GM21529 (cell line): Measurements from ENCODE around the gene TMPRSS2.

Experiments used
- ATAC-seq: cut with Tn5 transposase; IDR thresholded peaks from one replicate; pipeline ENCODE4 v1.9.1; 2021; ENCODE audit not compliant: unreplicated experiment

TMPRSS2 gene

DNA sequence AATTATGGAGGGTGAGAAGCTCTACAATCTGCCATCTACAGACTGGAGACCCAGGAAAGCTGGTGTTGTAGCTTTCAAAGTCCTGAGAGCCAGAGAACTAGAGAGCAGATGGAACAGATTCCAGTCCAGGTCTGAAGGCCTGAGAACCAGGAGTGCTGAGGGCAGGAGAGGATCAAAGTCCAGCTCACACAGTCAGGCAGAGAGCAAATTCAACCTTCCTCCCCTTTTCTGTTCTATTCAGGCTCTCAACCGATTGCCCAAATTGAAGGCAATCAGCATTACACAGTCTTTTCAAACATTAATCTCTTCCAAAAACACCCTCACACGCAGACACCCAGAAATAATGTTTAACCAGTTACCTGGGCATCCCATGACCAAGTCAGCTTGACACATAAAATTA, 2.5 kb upstream of the TMPRSS2 start:
- ATAC-seq: no peak

DNA sequence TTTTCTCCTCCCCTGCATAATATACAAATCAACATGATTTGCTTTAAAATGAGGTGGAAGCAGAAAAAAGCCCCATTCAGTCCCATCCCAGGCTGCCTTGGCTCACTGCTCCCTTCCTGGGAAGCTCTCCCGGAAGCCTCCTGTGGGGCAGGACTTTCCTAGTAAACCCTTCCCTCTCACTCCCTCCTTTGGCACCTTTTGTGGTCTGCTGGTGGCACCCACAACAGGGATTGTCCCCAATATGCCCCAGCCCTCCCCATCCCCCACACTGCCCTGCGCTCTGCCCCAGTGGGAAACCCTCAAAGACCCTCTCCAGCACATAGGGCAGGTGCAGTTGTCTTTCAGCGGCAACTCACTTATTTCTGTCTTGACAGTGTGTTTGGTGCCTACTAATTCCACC, 1.8 kb upstream of the TMPRSS2 start:
- no peak for ATAC-seq

DNA sequence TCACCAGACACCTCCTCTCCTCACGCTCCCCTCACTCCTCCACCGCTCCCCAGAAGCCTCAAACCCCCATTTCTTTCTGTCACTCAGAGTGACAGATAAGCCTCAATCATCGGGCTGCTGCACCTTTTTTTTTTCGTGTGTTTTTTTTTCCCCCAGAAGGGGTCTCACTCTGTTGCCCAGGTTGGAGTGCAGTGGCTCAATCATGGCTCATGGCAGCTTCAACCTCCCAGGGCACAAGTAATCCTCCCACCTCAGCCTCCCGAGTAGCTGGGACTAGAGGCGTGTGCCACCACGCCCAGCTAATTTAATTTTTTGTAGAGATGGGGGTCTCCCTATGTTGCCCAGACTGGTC, 1.2 kb upstream of the TMPRSS2 start:
- ATAC-seq: no peak

DNA sequence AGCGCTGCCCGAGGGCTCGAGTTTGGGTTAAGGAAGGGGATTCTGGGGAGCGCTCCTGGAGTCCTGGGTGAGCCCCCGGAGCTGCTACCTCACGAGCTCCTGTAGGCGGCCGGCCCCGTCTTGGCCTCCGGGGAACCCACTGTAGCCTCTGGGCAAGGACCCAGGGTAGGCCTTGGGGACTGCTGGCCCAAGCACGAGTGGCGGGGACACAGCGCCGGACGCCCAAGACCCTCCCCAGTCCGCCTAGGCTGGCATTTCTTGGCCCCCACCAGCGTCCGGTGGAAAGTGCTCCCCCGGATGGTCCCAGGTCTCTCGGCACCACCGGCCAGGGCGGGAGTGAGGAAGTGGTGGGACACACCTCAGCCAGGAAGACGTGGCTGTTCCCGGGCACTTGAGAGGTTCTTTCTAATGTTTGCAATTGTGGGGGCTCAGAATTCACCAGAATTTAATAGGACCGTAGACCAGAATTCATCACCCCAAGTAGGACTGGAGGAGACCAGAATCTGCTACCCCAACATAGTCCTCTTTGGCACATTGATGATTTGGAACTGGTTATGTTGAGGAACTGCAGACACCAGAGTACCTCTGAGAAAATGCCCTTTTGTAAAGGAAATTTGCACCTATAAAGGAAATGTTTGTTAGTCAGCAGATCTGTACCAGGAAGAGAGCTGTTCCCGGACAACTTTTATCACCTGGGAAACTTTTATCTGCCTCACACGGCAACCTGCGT, 622 bp upstream of the TMPRSS2 start:
- no peak for ATAC-seq

DNA sequence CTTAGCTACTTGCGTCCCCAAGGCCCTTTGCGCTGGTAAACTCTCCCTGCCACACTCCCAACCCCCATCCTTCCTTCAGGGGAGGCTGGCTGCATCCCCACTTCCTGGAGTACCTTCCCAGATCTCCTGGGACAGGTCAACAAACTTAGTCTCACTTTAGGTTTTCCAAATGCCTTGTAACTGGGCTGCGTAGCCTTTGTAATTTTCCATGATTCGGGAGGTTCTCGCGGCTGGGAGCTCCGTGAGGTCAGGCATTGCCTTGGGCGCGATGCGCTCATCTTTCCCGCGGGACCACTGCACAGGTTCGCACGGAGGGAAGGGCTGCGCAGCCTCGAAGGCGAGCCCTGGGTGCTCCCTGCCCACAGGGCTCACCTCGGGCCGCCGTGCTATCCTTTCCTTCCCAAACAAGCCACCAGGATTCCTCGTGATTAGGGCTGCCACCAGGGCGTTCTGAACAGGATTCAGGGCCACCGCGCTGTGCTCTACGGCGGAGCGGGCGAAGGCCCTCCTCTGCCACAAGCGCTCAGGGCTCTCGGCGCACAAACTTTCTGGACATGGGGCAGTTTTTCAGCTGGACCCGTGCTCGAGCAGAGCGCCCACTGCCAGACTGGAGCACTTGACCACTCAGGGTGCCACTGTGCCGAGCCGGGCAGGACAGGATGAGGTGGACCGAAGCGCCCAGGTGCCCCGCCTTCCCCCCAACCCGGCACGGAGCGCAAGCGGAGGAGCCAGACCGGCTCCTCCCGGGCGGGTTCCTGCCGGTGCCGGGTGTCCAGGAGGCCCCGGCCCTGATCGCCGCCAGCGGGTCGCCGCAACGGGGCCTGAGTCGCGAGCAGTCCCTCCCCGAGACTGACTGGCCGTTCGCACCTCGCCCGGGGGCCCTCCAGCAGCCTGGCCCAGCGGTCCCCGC, 1.1 kb downstream of the TMPRSS2 start:
- no peak for ATAC-seq

DNA sequence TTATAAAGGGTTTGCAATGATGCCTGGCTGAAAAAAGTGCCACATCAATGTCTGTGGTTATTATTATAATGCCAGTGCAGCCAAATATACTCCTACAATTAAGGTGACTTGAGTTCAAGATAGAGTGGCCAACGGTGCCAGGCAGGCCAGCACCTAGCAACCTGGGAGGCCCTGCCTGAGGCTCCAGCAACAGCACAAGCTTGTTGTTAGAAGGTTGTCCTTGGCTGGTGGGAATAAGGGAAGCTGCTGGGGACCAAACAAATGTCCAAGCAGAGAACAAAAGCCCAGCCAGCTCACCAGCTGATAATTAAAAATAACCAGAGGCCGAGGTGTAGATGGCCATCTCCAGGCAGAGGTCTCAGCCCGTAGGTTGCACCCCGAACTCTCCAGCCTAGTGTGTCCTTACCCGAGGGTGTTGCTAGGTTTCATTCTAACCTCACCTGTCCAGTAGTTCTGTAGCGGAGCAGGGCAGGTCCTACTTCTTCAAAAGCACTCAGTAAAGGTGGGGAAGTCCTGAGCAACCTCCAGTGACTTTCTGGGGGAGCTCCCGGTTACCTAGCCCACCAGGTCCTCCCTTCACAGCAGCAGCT, 1.9 kb downstream of the TMPRSS2 start:
- ATAC-seq: no peak

DNA sequence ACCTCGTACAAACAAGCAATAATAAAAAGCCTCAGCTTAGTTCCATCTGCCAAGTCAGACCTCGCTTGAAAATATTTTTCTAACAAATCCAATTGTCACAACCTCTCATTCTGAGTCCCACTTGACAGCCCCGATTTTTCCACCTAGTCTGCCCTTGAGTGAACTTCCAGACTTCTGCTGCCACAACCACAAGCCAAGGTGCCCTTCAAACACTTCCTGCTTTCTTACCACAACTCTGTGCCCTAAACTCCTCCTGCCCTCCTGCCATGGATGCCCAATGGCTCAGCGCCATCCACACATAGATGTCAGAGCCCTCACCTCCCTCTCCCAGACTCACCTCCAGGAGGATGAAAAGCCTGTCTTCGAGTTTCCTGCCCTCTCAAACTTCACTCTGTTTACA, 3.9 kb downstream of the TMPRSS2 start:
- ATAC-seq: no peak

DNA sequence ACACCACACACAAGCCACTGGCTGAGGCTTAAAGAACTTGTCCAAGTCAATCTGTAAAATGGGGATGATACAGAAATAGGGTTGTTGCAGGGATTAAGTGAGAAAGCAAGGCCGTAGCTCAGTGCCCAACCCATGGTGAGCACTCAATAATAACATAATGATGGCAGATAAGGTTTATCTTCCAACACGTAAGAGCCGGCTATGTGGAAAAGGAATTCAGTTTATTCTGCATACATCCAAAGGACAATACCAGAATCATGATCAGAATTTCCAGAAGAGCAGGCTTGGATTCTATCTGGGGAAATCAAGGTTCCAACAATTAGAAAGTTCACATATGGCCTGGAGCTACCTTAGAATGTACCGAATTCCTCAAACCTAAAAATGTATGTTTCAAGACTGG, 4.6 kb downstream of the TMPRSS2 start:
- no peak for ATAC-seq

DNA sequence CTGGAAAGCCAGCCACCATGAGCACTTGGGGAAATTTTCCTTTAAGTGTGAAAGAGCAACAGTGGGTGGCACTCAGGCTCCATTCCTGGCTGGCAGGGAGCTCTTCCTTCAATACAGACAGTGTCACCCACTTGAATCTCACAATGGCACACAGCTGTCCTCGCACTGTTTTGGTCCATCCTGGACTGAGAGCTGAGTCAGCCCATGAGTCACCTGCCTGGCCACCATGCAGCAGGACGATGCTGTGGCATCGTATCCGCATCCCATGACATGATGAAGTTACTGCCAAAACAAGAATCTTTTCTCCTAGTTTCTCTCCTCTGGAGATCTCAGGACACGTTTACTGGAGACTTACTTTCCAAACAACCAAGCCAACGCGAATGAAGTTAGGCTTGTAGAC, 6.0 kb downstream of the TMPRSS2 start:
- ATAC-seq: no peak

DNA sequence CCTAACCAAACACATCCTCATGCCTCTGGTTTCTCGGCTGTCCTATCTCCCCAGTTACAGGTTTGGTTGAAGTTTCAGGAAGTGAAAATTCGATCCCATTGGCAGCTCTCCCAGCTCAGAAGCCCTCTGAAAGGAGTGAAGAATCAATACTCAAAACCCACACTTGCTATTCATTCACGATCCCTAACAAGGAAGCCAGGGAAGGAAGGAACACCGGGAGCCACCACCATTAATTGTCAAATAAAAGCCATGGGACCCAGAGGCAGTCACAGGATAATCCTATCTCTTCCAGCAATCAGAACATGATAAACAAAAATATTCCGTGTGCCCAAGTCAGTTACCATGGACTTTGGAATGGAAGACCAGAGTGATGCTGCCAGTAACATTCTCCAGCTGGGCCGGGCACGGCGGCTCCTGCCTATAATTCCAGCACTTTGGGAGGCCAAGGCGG, 7.0 kb downstream of the TMPRSS2 start:
- no peak for ATAC-seq

DNA sequence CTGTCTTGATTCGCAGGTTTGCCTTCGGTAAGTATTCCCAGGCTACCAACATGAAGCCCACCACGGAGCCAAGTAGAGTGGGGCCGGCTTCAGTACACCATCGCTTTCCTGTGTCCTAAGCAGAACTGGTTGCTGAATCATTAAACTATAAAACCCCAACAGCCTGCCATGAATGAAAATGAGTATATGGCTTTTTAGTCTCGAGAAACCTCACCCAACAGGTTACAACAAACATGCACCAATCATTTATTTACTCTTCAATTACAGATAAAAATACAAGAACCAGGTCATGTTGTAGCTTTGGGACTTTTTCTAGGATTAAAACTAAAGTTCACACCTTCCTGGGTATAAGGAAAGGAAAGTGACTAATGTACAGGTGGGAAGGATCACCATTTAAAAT, 7.6 kb downstream of the TMPRSS2 start:
- no peak for ATAC-seq

DNA sequence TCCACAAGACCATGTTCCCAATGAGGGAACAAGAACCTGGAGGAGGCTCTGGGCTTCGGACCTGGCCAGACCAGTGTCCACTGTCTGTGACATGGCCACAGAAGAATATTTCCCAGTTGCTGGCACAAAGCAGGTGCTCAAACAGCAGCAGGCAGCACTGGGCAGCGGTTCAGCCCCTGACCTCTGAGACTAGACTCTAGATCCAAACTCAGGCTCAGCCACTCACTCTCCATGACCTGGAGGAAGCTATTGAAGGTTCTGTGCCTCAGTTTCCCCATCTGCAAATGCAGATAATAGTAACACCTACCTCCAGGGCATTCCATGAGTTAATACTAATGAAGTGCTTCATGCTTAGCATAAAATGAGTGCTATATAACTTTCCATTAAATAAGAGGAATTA, 8.0 kb downstream of the TMPRSS2 start:
- no peak for ATAC-seq

DNA sequence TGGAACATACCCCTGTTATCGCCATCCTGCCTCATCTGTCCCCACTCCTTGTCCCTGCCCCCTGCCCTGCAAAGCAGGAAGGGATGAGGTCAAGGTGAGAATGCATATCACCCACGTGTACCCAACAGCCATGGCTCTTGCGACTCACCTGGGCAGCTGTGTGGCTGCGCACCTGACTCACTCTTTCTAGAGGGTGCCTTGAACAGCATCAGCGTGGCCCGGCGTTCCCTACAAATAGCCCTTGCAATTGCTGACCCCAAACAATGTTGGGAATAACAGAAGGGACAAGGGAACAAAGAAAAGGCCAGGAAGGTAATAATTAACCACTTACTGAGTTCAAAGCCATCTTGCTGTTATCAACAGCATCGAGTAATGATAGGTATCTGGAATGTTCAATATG, 10.2 kb downstream of the TMPRSS2 start:
- ATAC-seq: no peak

DNA sequence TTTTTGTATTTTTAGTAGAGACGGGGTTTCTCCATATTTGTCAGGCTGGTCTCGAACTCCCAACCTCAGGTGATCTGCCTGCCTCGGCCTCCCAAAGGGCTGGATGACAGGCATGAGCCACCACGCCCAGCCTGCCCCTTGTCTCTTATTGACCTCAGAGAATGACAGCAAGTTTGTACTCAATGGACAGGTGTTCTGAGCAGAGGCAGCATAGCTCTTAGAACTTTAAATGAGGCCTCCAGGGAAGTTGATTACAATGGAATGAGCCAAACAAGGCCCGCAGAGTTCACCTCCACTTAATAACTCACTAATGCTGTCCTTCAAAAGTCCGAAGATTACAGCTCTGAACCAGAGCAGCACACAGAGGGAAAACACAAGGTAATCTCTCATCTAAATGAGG, 10.9 kb downstream of the TMPRSS2 start:
- no peak for ATAC-seq

DNA sequence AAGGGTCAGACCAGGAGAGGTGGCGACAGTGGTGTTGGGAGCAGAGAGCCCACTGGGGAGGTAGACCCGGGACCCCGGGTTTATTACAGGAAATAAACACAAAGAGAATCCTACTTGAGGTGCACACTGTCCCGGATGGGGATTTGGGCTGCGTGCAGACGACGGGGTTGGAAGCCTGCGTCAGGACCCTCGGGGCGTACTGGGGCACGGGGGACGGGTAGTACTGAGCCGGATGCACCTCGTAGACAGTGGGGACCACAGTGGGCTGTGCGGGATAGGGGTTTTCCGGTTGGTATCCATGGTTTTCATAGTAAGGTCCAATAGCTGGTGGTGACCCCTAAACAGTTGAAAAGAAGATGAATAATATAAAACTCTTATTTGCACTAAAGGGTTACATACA, 13.7 kb downstream of the TMPRSS2 start:
- no peak for ATAC-seq

DNA sequence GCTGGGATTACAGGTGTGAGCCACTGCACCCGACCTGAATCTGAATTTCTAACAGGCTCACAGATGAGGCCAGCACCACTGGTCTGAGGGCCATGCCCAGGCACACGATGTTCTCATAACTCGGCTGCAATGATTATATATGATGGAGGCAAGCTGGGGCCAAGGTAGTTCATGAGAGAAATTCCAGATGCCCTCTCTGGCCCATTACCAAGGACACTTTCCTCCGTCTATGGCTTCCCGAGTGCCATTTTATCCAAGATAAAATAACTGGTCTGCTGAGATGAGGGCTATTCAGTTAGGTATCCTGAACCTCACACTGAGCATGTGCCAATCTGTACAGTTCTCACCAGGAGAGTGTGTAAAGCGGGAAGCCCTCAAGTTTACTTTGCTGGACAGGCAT, 16.5 kb downstream of the TMPRSS2 start:
- no peak for ATAC-seq

DNA sequence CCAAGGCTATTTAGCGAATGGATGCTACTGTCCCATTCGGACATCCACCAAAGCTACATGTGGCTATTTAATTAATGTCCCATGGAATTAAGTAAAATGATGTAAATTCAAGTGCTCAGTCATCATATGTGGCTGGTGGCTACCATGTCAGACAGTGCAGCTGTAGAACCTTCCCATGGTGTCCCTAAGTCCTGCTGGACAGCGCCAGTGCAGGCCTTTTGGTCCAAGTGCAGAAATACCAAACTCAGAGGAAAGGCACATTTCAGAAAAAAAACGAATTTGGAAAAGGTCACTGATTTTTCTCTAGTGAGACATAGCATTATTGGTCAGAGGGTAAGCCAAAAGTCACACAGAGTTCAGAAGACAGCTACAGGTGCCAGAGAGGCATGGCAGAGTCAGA, 17.6 kb downstream of the TMPRSS2 start:
- ATAC-seq: no peak

DNA sequence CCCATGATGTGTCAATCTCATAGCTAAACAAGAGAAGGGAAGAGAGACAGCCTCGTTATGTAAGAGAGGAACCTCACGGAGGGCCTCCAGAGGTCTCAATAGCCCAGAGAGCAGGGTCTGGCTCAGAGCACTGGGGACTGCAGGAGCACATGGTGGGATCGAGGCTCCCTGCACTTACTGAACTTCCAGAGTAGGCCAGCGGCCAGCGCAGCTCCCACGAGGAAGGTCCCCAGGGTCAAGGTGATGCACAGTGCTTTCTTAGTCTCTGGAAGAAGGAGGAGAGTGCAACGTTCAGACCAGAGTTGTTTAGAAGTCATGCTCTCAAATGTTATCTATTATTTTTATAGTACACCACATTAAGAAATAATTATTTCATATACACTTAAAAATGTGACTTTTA, 18.6 kb downstream of the TMPRSS2 start:
- no peak for ATAC-seq

DNA sequence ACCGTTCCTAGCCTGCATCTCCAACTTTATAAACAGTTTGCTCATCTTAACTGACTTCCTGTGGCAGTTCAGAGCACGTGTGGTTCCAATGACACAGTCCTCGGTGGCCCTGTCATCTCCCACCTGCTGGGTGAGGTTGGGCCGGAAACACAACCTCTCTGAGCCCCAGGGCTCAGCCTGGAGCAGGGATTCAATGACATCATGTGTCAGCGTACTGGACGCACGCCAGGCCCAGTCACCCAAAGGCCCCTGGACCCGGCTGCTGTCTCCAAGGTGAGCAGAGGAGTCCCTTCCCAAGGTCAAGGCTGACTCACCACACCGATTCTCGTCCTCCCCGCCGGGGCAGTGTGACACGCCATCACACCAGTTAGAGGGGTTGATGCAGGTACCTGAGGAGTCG, 19.9 kb downstream of the TMPRSS2 start:
- ATAC-seq: no peak

DNA sequence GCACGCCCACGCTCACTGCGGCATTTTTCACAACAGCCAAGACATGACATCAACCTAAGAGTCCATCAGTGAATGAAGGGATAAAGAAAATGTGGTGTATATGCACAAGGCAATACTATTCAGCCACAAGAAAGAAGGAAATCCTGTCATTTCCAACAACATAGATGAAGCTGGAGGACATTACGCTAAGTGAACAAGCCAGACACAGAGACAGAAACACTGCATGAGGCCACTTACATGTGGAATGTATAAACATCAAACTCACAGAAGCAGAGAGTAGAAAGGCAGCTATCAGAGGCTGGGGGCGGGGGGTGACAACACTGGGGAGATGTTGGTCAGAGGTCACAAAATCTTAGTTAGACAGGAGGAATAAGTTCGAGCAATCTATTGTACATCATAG, 20.9 kb downstream of the TMPRSS2 start:
- no peak for ATAC-seq

DNA sequence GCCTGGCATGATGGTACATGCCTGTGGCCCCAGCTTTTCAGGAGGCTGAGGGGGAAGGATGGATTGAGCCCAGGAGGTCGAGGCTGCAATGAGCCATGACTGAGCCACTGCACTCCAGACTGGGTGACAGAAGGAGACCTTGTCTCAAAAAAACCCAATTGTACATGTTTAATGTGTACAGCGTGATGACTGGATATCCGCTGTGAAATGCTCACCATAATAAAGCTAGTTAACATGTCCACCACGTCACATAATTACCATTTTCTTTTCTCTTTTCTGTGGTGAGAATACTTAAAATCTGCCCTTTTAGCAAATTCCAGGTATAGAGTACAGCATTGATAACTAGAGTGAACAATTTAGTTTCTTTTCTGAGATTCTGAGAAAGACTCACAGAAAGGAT, 24.0 kb downstream of the TMPRSS2 start:
- no peak for ATAC-seq

DNA sequence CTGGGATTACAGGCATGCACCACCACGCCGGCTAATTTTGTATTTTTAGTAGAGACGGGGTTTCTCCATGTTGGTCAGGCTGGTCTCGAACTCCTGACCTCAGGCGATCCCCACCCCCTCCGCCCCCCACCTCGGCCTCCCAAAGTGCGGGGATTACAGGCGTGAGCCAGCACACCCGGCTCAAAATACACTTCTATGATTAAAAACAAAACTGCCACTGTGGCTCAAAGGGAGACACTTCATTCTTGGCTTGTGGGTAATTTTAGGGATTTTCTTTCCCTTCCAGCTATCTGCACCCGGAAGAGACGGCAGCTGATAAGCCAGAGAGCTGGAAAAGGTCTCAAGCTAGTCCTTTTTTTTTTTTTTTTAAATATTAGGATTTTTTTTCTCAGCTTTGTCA, 24.5 kb downstream of the TMPRSS2 start:
- ATAC-seq: no peak
